ENCODE measurements around the gene FBXL3.

GRCh38 chr13:76969488-76970365, 57.2 kb downstream of the FBXL3 start:
- no peak for TF ChIP-seq CTCF (conservative IDR thresholded peaks at IDR 0.05 in 1 of 2, IDR thresholded peaks at IDR 0.05 in 1 of 2; ENCODE audit: low read depth in 1 of 2, low read length in 2 of 2)
- TF ChIP-seq EZH2 (IDR thresholded peaks at IDR 0.05; ENCODE audit: low read length, missing control alignments): no peak
